NCI-H460 (cell line): ENCODE data around the gene PTPN14. TPM values are rescaled to one million over a fixed set of nuclear protein-coding genes. Genes with fewer than 3 reads are reported as not detected.

Source experiments
- DNase-seq: peaks from one replicate; pipeline ENCODE4 v3.0.0-alpha.2; 2016; ENCODE audit warnings: low read depth; ENCODE audit errors: extremely low read depth
- total RNA-seq: library from RNA; depleted of rRNA; stranded (reverse); fragments of >200 nt; shearing (Covaris generic); gene quantifications from 2 replicates; pipeline ENCODE4 v1.2.3, GENCODE V29; 2014

Gene PTPN14
- total RNA-seq, 1 experiment from 2014 or later = 58.3 TPM

GRCh38 chr1:214439352-214440119 is 111.9 kb downstream of the PTPN14 start:
- DNase-seq = peak; percentile 95

- DNase-seq = no peak
Observed at GRCh38 chr1:214438530-214438929, 112.9 kb downstream of the PTPN14 start.

- DNase-seq = no peak
Observed at GRCh38 chr1:214438075-214438474, 113.3 kb downstream of the PTPN14 start.

- DNase-seq = no peak
Observed at GRCh38 chr1:214435867-214436266, 115.5 kb downstream of the PTPN14 start.

GRCh38 chr1:214432245-214432644 is 119.2 kb downstream of the PTPN14 start:
- no peak for DNase-seq

- no peak for DNase-seq
Observed at GRCh38 chr1:214429951-214430770, 121.2 kb downstream of the PTPN14 start.

GRCh38 chr1:214427871-214428277 is 123.5 kb downstream of the PTPN14 start:
- peak; percentile 88 for DNase-seq

- no peak for DNase-seq
Observed at GRCh38 chr1:214426426-214426812, 125.0 kb downstream of the PTPN14 start.

- no peak for DNase-seq
Observed at GRCh38 chr1:214425716-214426425, 125.5 kb downstream of the PTPN14 start.

- no peak for DNase-seq
Observed at GRCh38 chr1:214425101-214425500, 126.3 kb downstream of the PTPN14 start.

- no peak for DNase-seq
Observed at GRCh38 chr1:214423045-214423444, 128.4 kb downstream of the PTPN14 start.

GRCh38 chr1:214422137-214422671 is 129.2 kb downstream of the PTPN14 start:
- DNase-seq = no peak

GRCh38 chr1:214420833-214421232 is 130.6 kb downstream of the PTPN14 start:
- DNase-seq = no peak

- no peak for DNase-seq
Observed at GRCh38 chr1:214420341-214420740, 131.1 kb downstream of the PTPN14 start.

GRCh38 chr1:214419650-214420049 is 131.8 kb downstream of the PTPN14 start:
- DNase-seq = no peak

GRCh38 chr1:214418391-214418790 is 133.0 kb downstream of the PTPN14 start:
- no peak for DNase-seq

GRCh38 chr1:214417545-214418210 is 133.7 kb downstream of the PTPN14 start:
- DNase-seq = no peak

GRCh38 chr1:214416858-214417257 is 134.5 kb downstream of the PTPN14 start:
- no peak for DNase-seq

GRCh38 chr1:214416417-214416816 is 135.0 kb downstream of the PTPN14 start:
- no peak for DNase-seq

- no peak for DNase-seq
Observed at GRCh38 chr1:214415131-214415530, 136.3 kb downstream of the PTPN14 start.
